Measurements from ENCODE around the gene VAV3.

VAV3 gene

DNA sequence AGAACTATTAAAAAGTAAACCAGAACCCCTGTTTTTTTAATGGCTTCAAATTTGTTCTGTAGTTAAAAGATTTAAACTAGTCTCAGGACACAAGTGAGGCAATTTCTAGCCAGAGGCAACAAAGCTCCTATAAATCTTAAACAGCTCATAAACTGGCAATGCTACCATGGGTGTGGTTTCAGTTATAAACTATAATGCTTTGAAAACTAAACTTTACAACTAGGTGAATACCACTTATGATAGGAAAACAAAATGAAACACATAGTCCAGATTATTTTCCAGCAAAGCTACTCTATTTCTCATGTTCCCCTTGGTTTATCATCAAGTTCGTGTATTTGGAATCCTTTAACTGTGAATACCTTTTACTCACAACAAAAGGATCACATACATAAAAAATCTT is 282.5 kb downstream of the VAV3 start:
- H3K27ac ChIP-seq: no peak overlapping the region
- peak; percentile 38 for DNase-seq (ENCODE audit: low spot score)
- TF ChIP-seq, protein P1, sequence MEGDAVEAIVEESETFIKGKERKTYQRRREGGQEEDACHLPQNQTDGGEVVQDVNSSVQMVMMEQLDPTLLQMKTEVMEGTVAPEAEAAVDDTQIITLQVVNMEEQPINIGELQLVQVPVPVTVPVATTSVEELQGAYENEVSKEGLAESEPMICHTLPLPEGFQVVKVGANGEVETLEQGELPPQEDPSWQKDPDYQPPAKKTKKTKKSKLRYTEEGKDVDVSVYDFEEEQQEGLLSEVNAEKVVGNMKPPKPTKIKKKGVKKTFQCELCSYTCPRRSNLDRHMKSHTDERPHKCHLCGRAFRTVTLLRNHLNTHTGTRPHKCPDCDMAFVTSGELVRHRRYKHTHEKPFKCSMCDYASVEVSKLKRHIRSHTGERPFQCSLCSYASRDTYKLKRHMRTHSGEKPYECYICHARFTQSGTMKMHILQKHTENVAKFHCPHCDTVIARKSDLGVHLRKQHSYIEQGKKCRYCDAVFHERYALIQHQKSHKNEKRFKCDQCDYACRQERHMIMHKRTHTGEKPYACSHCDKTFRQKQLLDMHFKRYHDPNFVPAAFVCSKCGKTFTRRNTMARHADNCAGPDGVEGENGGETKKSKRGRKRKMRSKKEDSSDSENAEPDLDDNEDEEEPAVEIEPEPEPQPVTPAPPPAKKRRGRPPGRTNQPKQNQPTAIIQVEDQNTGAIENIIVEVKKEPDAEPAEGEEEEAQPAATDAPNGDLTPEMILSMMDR (conservative IDR thresholded peaks at IDR 0.05; ENCODE audit: low read depth): no peak
- POLR2A ChIA-PET (ENCODE audit: low non-redundant PET): no interaction called here
- CTCF ChIA-PET: interaction anchor here (0.7 kb wide), 2 partner anchors 135 to 471 kb away, joined by 3 to 4 read pairs; no protein-coding TSS in a partner anchor

DNA sequence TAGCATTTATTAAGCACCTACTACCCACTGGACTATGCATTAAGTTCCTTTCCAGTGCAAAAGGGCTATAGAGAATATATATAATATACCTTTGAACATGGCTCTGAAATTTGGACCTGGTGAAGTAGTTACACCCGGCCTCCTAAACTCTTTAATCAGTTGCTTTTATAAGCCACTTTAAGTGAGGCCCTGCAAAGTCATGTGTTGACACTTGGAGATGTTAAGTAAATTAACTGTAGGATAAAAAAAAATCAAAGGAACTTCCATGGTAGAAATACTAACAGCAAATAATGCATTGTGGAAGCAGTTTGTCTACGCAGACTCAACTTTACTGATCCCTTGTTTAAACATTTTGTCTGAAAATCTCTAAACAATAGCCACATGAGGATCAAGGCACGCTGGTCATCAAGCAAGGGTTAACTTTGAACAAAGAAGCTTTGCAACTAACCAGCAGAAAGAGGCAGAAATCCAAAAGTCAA is 283.9 kb downstream of the VAV3 start:
- POLR2A ChIA-PET (ENCODE audit: low non-redundant PET): no interaction called here
- no peak overlapping the region for H3K27ac ChIP-seq
- CTCF ChIA-PET: interaction anchor here (1.0 kb wide), 1 partner anchor 69 kb away, joined by 3 read pairs; no protein-coding TSS in a partner anchor
- TF ChIP-seq, protein P1 (conservative IDR thresholded peaks at IDR 0.05; ENCODE audit: low read depth): no peak
- DNase-seq (ENCODE audit: low spot score): no peak

DNA sequence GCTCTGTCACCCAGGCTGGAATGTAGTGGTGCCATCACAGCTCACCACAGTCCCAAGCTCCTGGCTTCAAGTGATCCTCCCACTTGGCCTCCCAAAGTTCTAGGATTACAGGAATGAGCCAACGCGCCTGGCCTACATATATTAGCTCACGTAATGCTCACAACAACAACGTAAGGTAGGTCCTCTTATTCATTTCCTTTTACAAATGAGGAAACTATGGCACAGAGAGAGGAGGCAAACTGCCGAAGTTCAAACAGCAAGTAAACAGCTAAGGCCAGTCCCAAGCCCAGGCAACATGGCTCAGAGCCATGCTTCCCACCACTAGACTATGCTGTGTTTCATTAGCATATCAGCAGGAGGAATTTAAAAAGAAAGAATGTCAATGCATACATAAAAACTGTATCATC is 284.4 kb downstream of the VAV3 start:
- DNase-seq (ENCODE audit: low spot score): no peak
- POLR2A ChIA-PET (ENCODE audit: low non-redundant PET): no interaction called here
- CTCF ChIA-PET: interaction anchor here (0.6 to 1.0 kb wide), 2 partner anchors 68 to 1718 kb away, joined by 3 to 4 read pairs; no protein-coding TSS in a partner anchor
- no peak overlapping the region for H3K27ac ChIP-seq
- TF ChIP-seq, protein P1 (conservative IDR thresholded peaks at IDR 0.05; ENCODE audit: low read depth): no peak

DNA sequence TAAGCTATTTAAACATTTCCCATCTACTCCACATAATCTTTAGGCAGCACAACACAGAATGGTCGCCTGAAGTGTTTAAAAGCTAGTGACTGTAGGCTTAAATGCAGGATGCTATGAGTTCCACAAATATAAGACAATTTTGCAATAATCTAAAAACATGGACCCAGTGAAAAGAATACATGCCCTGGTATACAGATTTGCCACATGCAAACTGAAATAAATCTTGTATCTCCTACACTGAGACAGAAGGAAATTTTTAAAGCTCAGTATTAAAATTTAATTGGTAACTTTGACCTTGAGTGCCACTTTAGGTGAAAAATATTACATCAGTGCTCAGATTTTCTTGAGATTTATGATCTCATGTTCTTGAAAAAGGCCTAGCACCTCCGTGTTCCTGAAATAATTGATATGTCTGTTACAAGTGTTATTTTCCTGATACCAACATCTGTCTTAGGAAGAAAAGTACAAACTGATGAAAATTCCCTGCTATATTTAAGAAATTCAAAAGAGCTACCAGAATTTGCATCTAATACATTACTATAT is 285.5 kb downstream of the VAV3 start:
- no peak overlapping the region for H3K27ac ChIP-seq
- DNase-seq (ENCODE audit: low spot score): no peak
- CTCF ChIA-PET: no interaction called here
- POLR2A ChIA-PET (ENCODE audit: low non-redundant PET): no interaction called here
- TF ChIP-seq, protein P1 (conservative IDR thresholded peaks at IDR 0.05; ENCODE audit: low read depth): no peak

DNA sequence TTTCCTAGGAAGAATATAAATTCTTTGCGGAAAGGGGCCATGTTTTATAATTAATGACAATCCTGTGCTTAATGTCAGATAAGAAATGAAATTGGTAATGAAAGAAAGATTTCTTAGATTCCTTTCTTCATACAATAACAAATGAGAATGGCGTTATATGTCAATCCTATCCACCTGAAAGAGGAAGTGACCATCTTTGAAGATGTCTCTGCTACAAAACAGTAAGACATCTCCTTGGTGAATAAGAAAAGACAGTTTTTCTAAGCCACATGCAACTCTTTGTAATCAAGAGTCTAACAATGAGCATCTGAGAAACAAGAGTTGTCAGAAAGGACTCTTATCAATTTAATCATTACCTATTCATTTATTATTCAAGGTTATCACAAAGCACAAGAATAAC is 286.0 kb downstream of the VAV3 start:
- H3K27ac ChIP-seq: no peak overlapping the region
- CTCF ChIA-PET: no interaction called here
- POLR2A ChIA-PET (ENCODE audit: low non-redundant PET): no interaction called here
- DNase-seq (ENCODE audit: low spot score): no peak
- TF ChIP-seq, protein P1 (conservative IDR thresholded peaks at IDR 0.05; ENCODE audit: low read depth): no peak

DNA sequence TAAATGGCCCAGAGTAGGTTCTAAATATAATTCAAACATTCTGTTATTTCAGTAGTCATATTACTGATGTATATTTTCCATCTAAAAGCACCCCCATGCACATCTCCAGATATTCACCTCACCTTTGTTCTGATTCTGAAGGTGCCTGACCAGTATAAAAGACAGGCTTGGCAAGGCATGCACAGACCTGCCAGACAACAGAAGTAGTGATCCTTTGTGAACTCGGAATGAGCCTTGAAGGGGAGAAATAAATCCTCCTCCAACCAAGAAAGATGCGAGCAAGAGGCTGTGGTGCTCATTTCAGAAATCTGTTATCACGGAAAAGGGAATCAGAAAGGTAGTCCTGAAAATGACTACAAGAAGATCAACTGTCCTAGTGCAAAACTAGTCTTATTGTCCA is 287.3 kb downstream of the VAV3 start:
- TF ChIP-seq, protein P1 (conservative IDR thresholded peaks at IDR 0.05; ENCODE audit: low read depth): no peak
- H3K27ac ChIP-seq: no peak overlapping the region
- ChIA-PET CTCF (interaction anchor here (0.6 kb wide), 1 partner anchor 29 kb away, joined by 3 read pairs; no protein-coding TSS in a partner anchor), POLR2A (ENCODE audit: low non-redundant PET) (no interaction called here)
- peak; percentile 37 for DNase-seq (ENCODE audit: low spot score)
